ENCODE measurements around the gene GLIS1.

DNA sequence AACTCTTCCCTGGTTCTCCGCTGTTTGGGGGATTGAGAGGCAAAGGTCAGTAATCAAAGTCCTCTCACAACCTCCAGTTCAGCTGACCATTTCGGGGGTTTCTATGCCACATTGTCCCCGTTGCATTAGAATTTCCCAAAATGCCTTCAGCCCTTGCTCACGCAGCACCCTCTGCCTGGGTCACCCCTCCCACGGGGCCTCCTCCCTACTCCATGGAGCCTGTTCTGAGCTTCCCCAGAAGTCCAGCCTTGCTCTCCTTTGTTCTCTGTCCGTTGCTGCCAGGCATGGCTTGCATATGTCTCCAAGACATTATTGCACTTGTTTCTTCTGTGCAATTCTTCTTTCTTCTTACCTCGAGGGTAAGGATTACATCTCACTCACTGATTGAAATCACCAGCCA lies 263.3 kb downstream of the GLIS1 start:
- TF ChIP-seq, protein P1, sequence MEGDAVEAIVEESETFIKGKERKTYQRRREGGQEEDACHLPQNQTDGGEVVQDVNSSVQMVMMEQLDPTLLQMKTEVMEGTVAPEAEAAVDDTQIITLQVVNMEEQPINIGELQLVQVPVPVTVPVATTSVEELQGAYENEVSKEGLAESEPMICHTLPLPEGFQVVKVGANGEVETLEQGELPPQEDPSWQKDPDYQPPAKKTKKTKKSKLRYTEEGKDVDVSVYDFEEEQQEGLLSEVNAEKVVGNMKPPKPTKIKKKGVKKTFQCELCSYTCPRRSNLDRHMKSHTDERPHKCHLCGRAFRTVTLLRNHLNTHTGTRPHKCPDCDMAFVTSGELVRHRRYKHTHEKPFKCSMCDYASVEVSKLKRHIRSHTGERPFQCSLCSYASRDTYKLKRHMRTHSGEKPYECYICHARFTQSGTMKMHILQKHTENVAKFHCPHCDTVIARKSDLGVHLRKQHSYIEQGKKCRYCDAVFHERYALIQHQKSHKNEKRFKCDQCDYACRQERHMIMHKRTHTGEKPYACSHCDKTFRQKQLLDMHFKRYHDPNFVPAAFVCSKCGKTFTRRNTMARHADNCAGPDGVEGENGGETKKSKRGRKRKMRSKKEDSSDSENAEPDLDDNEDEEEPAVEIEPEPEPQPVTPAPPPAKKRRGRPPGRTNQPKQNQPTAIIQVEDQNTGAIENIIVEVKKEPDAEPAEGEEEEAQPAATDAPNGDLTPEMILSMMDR (IDR thresholded peaks at IDR 0.05; ENCODE audit: poor library complexity) = no peak
- no peak for TF ChIP-seq EZH2phosphoT487 (IDR thresholded peaks at IDR 0.05; ENCODE audit: low read depth, severe bottlenecking, unreplicated experiment)
- TF ChIP-seq EZH2 (IDR thresholded peaks at IDR 0.05; ENCODE audit: borderline replicate concordance) = no peak
